Measurements from ENCODE around the gene RARG. TPM values are rescaled to one million over a fixed set of nuclear protein-coding genes. Genes with fewer than 3 reads are reported as not detected.

Gene RARG
- total RNA-seq, 1 experiment from 2014 or later: 77.2 TPM

GRCh38 chr12:53220694-53221202, 11.3 kb downstream of the RARG start:
- H3K4me1 Mint-ChIP-seq: peaks cover 75% of the 10 kb centered on the region
- ChIA-PET POLR2A (interaction anchor here (0.9 to 2.4 kb wide), 6 partner anchors 10 to 40 kb away, joined by 3 to 7 read pairs (median 6); partner anchors contain the start of genes CSAD and ZNF740), CTCF (interaction anchor here (0.6 to 2.7 kb wide), 20 partner anchors 8 to 201 kb away, joined by 3 to 15 read pairs (median 7); partner anchors contain the start of genes ESPL1, PFDN5 and SP1)
- H3K27ac Mint-ChIP-seq: peak overlapping the region; percentile 98
- H3K4me3 Mint-ChIP-seq: peak overlapping the region; percentile 90
- H3K36me3 Mint-ChIP-seq: no peaks in the 10 kb centered on the region
- peak; percentile 38 for ATAC-seq
- H3K27me3 Mint-ChIP-seq (ENCODE audit: low read depth): peaks cover 7% of the 10 kb centered on the region; the same call in 1 of the 2 replicates
- peak; percentile 94 for DNase-seq (ENCODE audit: low spot score)
- no peaks in the 10 kb centered on the region for H3K9me3 Mint-ChIP-seq
- no peak for TF ChIP-seq PRRX2 (CRISPR knock-in tag; IDR thresholded peaks at IDR 0.05)
- peak; percentile 58; the same call in 1 of the 2 replicates for TF ChIP-seq MAX (CRISPR knock-in tag; IDR thresholded peaks at IDR 0.05)
- TF ChIP-seq GTF2I (CRISPR knock-in tag; conservative IDR thresholded peaks at IDR 0.05): no peak
- no peak for TF ChIP-seq ZMAT4 (CRISPR knock-in tag; IDR thresholded peaks at IDR 0.05)
- peak; percentile 78; the same call in 1 of the 2 replicates for TF ChIP-seq ARID4B (CRISPR knock-in tag; IDR thresholded peaks at IDR 0.05; ENCODE audit: borderline replicate concordance)
- peak; percentile 43; the same call in 1 of the 2 replicates for TF ChIP-seq ZNF219 (CRISPR knock-in tag; IDR thresholded peaks at IDR 0.05; ENCODE audit: borderline replicate concordance)
- TF ChIP-seq ZBTB43 (CRISPR knock-in tag; IDR thresholded peaks at IDR 0.05): 0 out of 2 replicates have a peak, but pooled peaks have one; percentile 8
- no peak for TF ChIP-seq GABPB1 (CRISPR knock-in tag; IDR thresholded peaks at IDR 0.05)
- TF ChIP-seq ZNF396 (CRISPR knock-in tag; IDR thresholded peaks at IDR 0.05; ENCODE audit: borderline replicate concordance): no peak
- no peak for TF ChIP-seq ETV6 (CRISPR knock-in tag; IDR thresholded peaks at IDR 0.05)
- TF ChIP-seq NFATC4 (CRISPR knock-in tag; IDR thresholded peaks at IDR 0.05): peak; percentile 43; the same call in 1 of the 2 replicates
- TF ChIP-seq TCF7 (CRISPR knock-in tag; IDR thresholded peaks at IDR 0.05; ENCODE audit: low read depth): no peak
- no peak for TF ChIP-seq MYBL2 (CRISPR knock-in tag; IDR thresholded peaks at IDR 0.05)
- peak; percentile 55; the same call in 1 of the 2 replicates for TF ChIP-seq CREM (CRISPR knock-in tag; IDR thresholded peaks at IDR 0.05)
- no peak for TF ChIP-seq FOXP4 (CRISPR knock-in tag; IDR thresholded peaks at IDR 0.05)
- TF ChIP-seq GRHL2 (CRISPR knock-in tag; IDR thresholded peaks at IDR 0.05; ENCODE audit: insufficient replicate concordance, severe bottlenecking): no peak
- no peak for TF ChIP-seq JAZF1 (CRISPR knock-in tag; IDR thresholded peaks at IDR 0.05)
- TF ChIP-seq FOXK1 (CRISPR knock-in tag; IDR thresholded peaks at IDR 0.05): no peak
- no peak; the same call in 1 of the 2 replicates for TF ChIP-seq USF1 (CRISPR knock-in tag; IDR thresholded peaks at IDR 0.05)
- TF ChIP-seq NFYB (CRISPR knock-in tag; conservative IDR thresholded peaks at IDR 0.05; ENCODE audit: low read depth): no peak
- TF ChIP-seq NR1H2 (CRISPR knock-in tag; IDR thresholded peaks at IDR 0.05): no peak
- peak; percentile 14; the same call in 1 of the 2 replicates for TF ChIP-seq HMGXB4 (CRISPR knock-in tag; IDR thresholded peaks at IDR 0.05)
- TF ChIP-seq TEAD4 (CRISPR knock-in tag; IDR thresholded peaks at IDR 0.05): peak; percentile 48; the same call in 1 of the 2 replicates
- TF ChIP-seq E2F5 (CRISPR knock-in tag; IDR thresholded peaks at IDR 0.05): peak; percentile 82
